SK-N-MC (cell line): ENCODE results near the gene LTBP1.
A peak's percentile ranks its signal among the peaks of the same experiment; 100 is the strongest.
"Not testable (repeated sequence)": the region's sequence is repeated elsewhere in the genome, so short reads cannot be mapped to it uniquely, and the experiment has no call there.

ENCODE experiments used
- DNase-seq: peaks from one replicate; pipeline ENCODE4 v3.0.0-alpha.2; 2011; ENCODE audit warnings: low read depth, low spot score
- H3K27ac ChIP-seq: fragments of 200-600 bp; sonication (generic); 2 replicates; pipeline ENCODE4 v1.5.1; 2016; ENCODE audit warnings: mixed run types
- H3K36me3 ChIP-seq: fragments of 200-600 bp; sonication (generic); 2 replicates; pipeline ENCODE4 v1.6.1; 2017; ENCODE audit warnings: antibody characterized with exemption, low read length, mixed read lengths; ENCODE audit not compliant: insufficient read depth
- H3K4me3 ChIP-seq: fragments of 200-600 bp; sonication (generic); 2 replicates; pipeline ENCODE4 v1.5.1; 2016
- H3K9ac ChIP-seq: fragments of 200-600 bp; sonication (generic); 2 replicates; pipeline ENCODE4 v1.8.0; 2017; ENCODE audit warnings: mixed run types, mixed read lengths; ENCODE audit not compliant: insufficient read length
- H3K9me3 ChIP-seq: fragments of 200-600 bp; sonication (generic); 2 replicates; pipeline ENCODE4 v1.6.1; 2017; ENCODE audit warnings: low read depth, mild to moderate bottlenecking, antibody characterized with exemption, low read length, moderate library complexity, mixed read lengths
- EZH2 ChIP-seq: fragments of 200-600 bp; sonication (generic); IDR thresholded peaks from one replicate; pipeline ENCODE4 v1.6.1; 2017; ENCODE audit warnings: antibody characterized with exemption
- FOXP2 ChIP-seq: optimal IDR thresholded peaks from 2 replicates; pipeline ENCODE3; 2011; ENCODE audit warnings: mild to moderate bottlenecking, moderate library complexity; ENCODE audit not compliant: insufficient read depth; ENCODE audit errors: extremely low read length, control extremely low read depth
- POLR2AphosphoS5 ChIP-seq: IDR thresholded peaks from 2 replicates; pipeline ENCODE4 v1.6.1; 2012; ENCODE audit warnings: mild to moderate bottlenecking, low read depth, low read length, borderline replicate concordance

The LTBP1 gene

DNA sequence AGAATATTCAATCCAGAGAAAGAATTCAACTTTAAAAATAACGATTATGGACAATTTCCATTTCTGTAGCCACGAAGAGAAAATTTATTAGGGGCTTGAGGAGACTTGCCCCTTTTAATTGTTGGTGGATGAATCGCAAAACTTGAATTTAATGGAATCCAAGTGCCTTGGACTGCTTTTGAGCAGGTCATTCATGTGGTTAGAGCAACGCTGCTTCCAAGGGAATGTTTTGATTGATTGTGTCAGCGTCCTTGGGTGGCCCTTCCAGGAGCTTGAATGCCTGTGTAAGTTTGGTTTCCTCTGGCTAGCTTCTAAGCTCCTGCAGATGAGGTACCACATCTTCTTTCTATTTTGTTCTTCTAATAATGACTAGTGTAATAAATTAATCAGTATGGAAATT lies 213.4 kb downstream of the LTBP1 start:
- Histone ChIP-seq H3K9ac (no peak overlapping the region), H3K9me3 (no peaks in the 10 kb centered on the region), H3K27ac (no peak overlapping the region), H3K36me3 (no peaks in the 10 kb centered on the region), H3K4me3 (no peak overlapping the region)
- no peak for DNase-seq
- no peak for TF ChIP-seq POLR2AphosphoS5
- no peak for TF ChIP-seq EZH2
- TF ChIP-seq FOXP2, result no peak

DNA sequence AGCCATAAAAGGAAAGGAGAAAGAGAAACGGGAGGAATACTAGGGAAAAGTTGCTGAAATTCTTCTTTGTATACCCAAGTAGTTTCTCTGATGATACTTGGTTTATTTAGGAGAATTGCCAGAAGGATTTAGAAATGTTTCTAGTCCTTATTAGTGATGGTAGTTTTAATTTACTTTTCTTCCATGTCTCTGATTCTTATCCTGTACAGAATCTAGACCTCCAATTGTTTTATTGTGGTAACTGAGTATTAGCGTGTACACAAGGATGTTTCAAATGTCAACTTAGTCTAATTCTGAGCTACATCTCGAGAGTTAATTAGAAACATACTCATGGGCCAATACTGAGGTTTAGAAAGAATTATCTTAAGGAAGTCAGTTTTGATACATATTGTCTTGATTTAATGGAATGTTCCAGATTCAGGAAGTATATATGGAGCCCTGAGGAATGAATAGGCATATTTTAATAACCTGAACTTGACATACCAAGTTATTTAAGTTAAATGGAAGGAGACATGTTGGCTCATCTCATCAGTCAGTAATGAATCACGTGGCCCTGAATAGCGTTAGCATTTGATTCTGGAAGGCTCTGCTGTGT lies 219.6 kb downstream of the LTBP1 start:
- Histone ChIP-seq H3K27ac (peak overlapping the region; percentile 87), H3K9ac (peak overlapping the region; percentile 1), H3K9me3 (no peaks in the 10 kb centered on the region), H3K36me3 (no peaks in the 10 kb centered on the region), H3K4me3 (peak overlapping the region; percentile 59)
- peak; percentile 78 for DNase-seq
- TF ChIP-seq EZH2 (no peak), POLR2AphosphoS5 (peak; percentile 39; the same call in 1 of the 2 replicates)

DNA sequence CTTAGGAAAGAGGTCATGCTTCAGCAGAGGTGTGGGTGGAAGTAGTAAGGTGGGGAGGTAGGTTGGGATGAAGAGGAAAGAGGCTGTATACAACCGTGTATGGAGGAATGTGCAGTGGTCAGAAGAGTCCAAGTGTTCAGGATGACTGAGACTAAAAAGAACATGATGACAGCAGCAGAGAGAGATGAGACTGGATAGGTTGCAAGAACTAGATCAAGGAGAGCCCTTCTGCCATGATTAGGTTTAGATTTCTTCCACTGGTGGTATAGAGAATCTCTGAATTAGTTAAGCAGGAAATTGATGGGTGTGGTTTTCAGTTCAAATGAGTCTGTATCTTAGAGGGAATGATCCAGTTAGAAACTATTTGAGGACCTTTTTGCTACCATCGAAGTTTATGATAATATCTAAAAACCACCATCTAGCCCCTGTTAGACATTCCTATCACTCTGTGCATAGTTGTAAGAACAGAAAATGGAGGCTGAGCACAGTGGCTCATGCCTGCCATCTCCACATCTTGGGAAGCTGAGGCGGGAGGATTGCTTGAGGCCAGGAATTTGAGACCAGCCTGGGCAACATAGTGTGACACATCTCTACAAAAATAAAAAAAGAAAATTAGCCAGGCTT lies 221.0 kb downstream of the LTBP1 start:
- H3K36me3 ChIP-seq, result no peaks in the 10 kb centered on the region
- H3K9me3 ChIP-seq, result no peaks in the 10 kb centered on the region
- TF ChIP-seq EZH2 (no peak), POLR2AphosphoS5 (no peak), FOXP2 (no peak)
- no peak for DNase-seq
- no peak overlapping the region for H3K9ac ChIP-seq
- H3K4me3 ChIP-seq, result no peak overlapping the region
- H3K27ac ChIP-seq, result no peak overlapping the region

- no peak for DNase-seq
- H3K27ac ChIP-seq, result no peak overlapping the region
- TF ChIP-seq FOXP2 (no peak), EZH2 (no peak), POLR2AphosphoS5 (no peak)
- H3K4me3 ChIP-seq, result no peak overlapping the region
- no peaks in the 10 kb centered on the region for H3K36me3 ChIP-seq
- no peak overlapping the region for H3K9ac ChIP-seq
- no peaks in the 10 kb centered on the region for H3K9me3 ChIP-seq
Measured at GRCh38 chr2:33168425-33168824, 221.7 kb downstream of the LTBP1 start.

DNA sequence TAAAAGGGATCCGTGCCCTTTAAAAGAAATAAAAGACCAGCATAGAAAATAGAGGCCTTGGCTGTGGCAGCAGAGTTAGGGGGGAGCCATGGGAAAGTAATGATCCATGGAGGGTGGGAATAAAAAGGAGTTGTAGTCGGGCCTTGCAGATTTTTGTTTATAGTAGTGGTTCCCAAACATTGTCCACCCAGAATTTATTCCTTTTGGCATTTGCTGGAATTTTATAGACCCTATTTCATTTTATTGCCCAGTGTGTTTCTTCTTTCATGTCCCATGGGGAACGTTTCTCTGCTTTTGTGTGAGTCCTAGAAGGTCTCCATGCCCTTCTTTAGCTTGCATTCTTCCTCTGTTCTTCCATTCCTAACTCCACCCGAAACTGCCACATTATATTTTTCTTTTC lies 222.2 kb downstream of the LTBP1 start:
- H3K9me3 ChIP-seq, result no peaks in the 10 kb centered on the region
- peak overlapping the region; percentile 26; the same call in 1 of the 2 replicates for H3K27ac ChIP-seq
- TF ChIP-seq EZH2, result no peak
- TF ChIP-seq POLR2AphosphoS5, result no peak
- TF ChIP-seq FOXP2, result no peak
- no peak overlapping the region for H3K9ac ChIP-seq
- H3K4me3 ChIP-seq, result no peak overlapping the region
- no peak for DNase-seq
- no peaks in the 10 kb centered on the region for H3K36me3 ChIP-seq

- not testable (repeated sequence) for H3K4me3 ChIP-seq, H3K9me3 ChIP-seq, H3K27ac ChIP-seq, H3K36me3 ChIP-seq, DNase-seq, H3K9ac ChIP-seq
Measured at GRCh38 chr2:33170251-33170650, 223.5 kb downstream of the LTBP1 start.

DNA sequence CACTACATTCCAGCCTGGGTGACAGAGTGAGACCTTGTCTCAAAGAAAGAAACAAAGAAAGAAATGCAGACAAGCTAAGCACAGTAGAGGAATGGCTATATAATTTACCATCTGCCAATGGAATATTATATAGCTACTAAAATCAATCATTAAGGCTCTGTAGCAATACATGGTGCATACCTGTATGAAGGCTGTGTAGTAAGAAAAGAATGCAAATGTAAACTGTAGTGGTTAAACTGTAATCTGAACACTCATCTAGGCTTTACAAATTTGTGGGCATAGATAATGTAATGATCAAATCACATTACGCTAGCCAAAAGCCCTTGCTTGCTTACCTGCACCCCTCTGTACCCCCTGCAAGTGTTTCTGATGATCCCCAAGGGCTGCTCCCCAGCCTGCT lies 230.9 kb downstream of the LTBP1 start:
- Histone ChIP-seq H3K27ac (no peak overlapping the region), H3K9ac (no peak overlapping the region), H3K9me3 (no peaks in the 10 kb centered on the region), H3K4me3 (no peak overlapping the region), H3K36me3 (no peaks in the 10 kb centered on the region)
- DNase-seq, result no peak
- TF ChIP-seq FOXP2, result no peak
- no peak for TF ChIP-seq POLR2AphosphoS5
- TF ChIP-seq EZH2, result no peak

GRCh38 chr2:33178209-33178608 lies 231.5 kb downstream of the LTBP1 start:
- H3K9ac ChIP-seq, result no peak overlapping the region
- no peak overlapping the region for H3K4me3 ChIP-seq
- H3K27ac ChIP-seq, result no peak overlapping the region
- no peaks in the 10 kb centered on the region for H3K36me3 ChIP-seq
- H3K9me3 ChIP-seq, result no peaks in the 10 kb centered on the region
- TF ChIP-seq EZH2 (no peak), POLR2AphosphoS5 (no peak), FOXP2 (no peak)
- no peak for DNase-seq

DNA sequence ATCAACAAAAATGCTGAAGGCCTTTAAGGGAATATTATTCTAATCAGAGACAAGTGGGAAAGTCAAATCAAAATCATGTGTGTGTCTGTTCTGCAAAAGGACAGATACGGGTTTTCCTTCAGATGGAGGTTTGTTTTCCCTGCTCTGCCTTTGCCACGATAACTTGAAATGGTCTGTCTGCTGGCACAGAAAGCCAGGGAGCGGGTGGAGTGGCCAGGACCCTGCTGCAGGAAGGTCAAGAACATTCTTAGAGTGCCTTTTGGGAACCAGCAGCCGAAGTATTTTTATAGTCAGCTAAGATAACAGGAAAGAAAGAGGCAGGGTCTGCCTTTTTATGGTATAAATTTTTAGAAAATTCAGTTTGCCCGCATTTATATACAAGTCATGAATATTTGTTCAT lies 234.2 kb downstream of the LTBP1 start:
- Histone ChIP-seq H3K36me3 (no peaks in the 10 kb centered on the region), H3K27ac (no peak overlapping the region), H3K9me3 (no peaks in the 10 kb centered on the region), H3K4me3 (no peak overlapping the region), H3K9ac (no peak overlapping the region)
- TF ChIP-seq FOXP2 (no peak), EZH2 (no peak), POLR2AphosphoS5 (no peak)
- no peak for DNase-seq
